GM12872 (cell line): ENCODE data around the gene ARF1.

Experiments
- TF ChIP-seq, protein P1 (sequence below): IDR thresholded peaks from 3 replicates; pipeline ENCODE4 v1.5.1; 2011; ENCODE audit warnings: low read depth, mild to moderate bottlenecking, low read length, moderate library complexity; ENCODE audit not compliant: insufficient read depth

Gene ARF1

DNA sequence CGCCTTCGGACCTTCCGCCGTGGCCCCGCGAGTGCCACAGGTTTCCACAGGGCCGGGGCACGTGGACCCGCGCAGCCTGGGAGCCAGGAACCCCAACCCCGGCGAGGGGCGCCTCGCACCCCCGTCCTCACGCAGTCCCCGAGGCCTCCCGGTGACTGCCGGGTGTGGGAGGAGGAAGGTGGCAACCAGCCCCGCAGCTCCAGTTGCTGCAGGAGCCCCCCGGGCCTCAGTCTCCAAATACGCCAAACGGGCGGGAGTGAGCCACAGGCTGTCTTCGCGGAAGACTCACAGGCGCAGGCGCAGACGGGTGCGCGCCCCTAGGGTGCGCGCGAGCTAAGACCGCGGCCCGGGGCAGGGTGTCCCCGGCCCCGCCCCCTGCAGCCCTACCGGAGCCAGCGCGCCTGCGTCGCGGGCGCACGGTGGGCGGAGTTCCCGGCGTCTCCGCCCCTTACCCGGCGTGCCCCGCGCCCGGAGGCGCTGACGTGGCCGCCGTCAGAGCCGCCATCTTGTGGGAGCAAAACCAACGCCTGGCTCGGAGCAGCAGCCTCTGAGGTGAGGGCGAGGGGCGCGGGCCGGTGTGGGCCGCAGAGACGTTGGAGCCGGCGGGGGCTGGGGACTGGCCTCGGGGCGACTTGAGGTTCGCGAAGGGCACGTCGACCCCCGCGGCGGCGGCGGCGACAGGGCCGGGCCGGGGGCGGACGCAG, at the start of gene ARF1:
Gene ARF1, plus strand, starts transcription at position 495 of the 704 bp plus-strand sequence. CDS start 14,407 bp downstream, outside the sequence.
- TF ChIP-seq, protein P1, sequence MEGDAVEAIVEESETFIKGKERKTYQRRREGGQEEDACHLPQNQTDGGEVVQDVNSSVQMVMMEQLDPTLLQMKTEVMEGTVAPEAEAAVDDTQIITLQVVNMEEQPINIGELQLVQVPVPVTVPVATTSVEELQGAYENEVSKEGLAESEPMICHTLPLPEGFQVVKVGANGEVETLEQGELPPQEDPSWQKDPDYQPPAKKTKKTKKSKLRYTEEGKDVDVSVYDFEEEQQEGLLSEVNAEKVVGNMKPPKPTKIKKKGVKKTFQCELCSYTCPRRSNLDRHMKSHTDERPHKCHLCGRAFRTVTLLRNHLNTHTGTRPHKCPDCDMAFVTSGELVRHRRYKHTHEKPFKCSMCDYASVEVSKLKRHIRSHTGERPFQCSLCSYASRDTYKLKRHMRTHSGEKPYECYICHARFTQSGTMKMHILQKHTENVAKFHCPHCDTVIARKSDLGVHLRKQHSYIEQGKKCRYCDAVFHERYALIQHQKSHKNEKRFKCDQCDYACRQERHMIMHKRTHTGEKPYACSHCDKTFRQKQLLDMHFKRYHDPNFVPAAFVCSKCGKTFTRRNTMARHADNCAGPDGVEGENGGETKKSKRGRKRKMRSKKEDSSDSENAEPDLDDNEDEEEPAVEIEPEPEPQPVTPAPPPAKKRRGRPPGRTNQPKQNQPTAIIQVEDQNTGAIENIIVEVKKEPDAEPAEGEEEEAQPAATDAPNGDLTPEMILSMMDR = no peak

DNA sequence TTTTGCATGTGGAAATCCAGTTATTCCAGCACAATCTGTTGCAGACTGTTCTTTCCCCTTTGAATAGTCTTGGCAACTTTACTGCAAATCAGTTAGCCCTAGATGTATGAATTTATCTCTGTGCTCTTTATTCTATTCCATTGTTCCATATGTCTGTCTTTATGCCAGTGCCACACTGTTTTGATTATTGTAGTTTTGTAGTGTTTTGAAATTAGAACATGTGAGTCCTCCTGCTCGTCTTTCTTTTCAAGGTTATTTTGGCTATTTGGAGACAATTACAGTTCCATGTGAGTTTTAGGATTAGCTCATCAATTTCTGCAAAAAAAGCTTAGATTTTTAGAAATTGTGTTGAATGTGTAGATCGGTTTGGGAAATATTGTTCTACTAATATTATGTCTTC, 49.1 kb upstream of the ARF1 start:
- TF ChIP-seq, protein P1 = no peak

DNA sequence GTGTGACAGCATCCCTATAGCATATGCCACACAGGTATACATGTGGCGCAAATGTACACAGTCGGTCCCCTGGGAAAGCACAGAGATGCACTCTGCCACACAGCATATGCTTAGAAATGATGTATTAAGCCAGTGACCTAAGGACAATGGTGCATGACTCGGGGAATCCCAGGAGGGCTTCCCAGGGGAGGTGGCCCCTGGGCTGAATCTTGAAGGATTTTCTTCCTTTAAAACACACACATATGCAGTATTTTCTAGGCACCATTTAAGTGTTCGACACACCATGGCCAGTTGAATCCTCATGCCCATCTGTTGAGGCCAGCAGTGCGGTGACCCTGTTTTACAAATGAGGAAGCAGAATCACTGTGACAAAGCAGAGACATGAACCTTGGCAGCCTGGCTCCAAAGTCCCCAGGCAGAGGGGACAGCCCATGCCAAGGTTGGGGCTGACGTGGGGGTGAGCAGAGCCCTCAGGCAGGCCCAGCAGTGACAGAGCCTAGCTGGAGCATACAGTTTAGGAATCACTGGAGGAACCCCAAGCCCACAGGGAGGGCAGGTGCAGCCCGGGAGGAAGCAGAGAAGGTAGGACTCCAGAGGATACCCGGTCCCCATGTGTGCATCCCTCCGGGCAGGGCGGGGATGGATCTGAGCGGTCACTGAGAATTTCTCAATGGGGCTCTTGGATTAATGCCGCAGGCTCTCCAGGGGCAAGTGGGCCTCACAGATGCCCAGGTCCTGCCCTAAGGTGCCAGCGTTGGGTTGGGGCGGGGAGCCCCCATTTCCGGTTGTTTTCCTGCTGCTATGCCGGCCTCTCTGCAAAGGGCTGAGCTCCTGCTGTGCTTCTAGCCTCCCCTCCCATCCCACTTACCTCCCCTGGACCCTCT, 47.3 kb upstream of the ARF1 start:
- TF ChIP-seq, protein P1 = no peak

DNA sequence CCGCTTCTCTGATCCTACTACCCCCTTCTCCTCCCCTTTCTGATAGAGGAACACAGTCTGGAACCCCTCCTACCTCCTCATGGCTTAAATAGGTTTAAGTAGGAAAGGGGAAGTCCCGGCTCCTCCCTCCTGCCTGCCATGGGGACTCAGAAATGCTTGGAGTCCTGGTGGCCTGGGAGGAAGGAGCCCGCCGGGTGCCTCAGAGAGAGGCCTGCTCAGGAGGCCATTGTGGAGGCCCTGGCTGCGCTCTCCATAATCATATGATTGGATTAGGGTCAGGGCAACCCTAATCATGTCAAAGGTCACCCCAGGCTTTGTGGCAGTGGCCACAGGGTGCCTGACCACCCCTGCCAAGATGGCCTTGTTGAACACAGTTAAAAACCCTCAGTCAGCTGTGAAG, 46.7 kb upstream of the ARF1 start:
- TF ChIP-seq, protein P1 = no peak

DNA sequence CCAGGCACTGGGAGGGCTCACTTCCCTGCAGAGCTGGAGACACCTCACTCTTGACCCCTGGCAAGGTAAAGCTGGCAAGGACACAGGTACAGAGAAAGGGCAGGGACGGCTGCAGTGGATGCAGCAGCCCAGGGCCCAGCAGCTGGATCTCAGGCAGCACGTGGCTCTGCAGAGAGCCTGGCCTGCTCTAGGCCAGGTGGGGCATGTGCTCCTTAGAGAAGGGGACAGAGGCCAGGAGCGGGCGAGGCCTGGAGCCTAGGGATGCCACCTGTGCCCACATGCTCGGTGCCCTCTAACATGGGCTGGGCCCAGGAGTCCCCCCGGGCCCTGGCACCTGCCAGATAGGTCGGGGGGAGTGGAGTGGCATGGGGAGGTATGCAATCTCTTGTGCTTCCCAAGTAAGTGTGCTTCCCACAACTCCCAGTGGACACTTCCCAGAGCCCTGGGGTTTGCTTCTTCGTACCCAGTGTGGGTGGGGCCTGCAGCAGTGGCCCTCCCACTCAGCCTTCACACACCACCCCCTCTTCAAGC, 45.7 kb upstream of the ARF1 start:
- TF ChIP-seq, protein P1 = no peak

DNA sequence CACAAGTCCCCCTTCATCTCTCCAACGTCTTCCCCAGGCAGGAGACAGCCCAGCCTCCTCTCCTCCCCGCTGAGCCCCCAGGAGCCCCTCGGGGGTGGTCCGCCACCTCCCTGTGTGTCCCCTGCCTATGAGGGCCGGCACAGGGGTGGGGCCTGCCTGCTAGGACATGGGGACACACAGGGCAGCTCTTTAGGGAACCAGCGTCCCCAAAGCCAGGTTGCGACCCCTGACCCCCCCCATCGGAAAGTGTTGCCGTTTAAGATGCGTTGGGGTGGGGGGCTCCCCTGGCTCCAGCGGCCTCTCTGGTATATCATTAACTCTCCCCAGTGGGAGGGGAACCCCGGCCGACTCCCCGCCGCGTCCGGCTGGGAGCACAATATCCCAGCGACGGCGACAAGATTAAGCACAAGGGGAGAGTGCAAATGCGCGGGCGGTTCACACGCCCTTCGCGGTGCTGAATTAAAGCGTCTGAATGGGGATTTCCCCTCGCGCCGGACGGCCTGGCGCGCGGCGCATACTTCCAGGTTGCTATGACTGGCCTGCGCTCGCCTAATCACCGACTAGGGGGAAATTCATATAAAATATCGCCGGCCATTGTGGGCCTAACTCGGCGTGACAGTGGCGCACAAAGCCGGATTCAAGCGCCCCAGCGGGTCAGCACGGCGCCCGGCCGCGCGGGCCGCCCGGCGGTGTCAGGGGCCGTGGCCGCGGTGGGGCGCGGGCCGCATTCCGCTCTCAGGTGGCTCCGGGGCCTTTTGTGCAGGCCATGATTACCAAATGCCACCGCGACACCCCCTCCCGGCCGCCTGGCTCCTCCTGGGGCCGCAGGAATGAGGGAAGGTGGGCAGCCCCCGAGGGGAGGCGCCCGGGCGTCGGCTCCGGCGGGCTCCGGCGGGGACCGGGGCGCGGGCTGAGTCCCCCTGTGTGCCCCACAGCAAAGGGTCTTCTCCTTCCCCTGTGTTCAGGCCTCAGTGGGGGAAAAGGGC, 44.8 kb upstream of the ARF1 start:
- TF ChIP-seq, protein P1 = no peak
